ENCODE data around the gene UBE3D.

Gene UBE3D

DNA sequence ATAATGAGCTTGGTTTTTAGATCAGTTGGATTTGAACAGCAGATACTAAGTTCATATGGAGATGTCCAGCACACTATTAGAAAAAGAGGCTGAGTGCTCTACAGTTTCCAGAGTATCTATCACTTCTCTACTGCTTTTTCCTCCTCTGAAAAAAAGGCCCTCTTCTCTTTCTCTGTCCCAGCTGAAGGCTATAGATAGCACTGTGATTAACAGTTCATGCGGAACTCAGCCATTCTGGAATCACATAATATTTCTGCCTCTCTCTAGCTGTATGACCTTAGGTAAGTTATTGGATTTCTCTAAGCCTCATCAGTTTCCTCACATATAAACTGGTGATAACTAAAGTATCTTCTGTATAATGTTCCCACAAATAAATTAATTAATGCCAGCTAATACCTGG lies 184.1 kb downstream of the UBE3D start:
- Histone ChIP-seq H3K4me3 (ENCODE audit: low read length) (no peak overlapping the region), H3K27me3 (ENCODE audit: control insufficient read depth, insufficient read depth, low read length) (peaks cover 16% of the 10 kb centered on the region), H3K4me1 (ENCODE audit: control insufficient read depth, insufficient read depth, low read length) (peaks cover 20% of the 10 kb centered on the region), H3K9ac (ENCODE audit: low read depth, low read length) (no peak overlapping the region), H3K9me3 (replicated peaks; ENCODE audit: low read length) (no peaks in the 10 kb centered on the region), H3K4me2 (ENCODE audit: low read length) (no peak overlapping the region), H3K36me3 (ENCODE audit: insufficient read depth, low read length) (no peaks in the 10 kb centered on the region)

DNA sequence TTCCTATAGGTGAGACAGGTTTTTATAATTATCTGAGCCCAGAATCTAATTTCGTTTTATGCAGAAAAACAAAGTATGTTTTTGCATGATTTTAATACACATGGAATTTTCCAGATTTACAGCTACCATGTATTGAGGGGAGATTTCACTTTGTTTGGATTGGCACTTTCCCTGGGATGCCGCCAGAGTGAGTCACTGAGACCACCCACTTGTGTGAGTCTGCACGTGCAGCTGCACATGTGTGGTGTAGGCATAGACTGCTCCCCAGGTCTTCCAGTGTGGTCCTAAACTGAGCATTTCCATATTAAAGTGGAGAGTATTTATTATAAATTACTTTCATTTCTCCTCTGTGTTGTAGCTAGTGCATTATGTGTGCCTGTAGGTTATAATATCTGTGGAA lies 186.8 kb downstream of the UBE3D start:
- Histone ChIP-seq H3K27me3 (ENCODE audit: control insufficient read depth, insufficient read depth, low read length) (peaks cover 12% of the 10 kb centered on the region), H3K36me3 (ENCODE audit: insufficient read depth, low read length) (no peaks in the 10 kb centered on the region), H3K4me3 (ENCODE audit: low read length) (no peak overlapping the region), H3K4me2 (ENCODE audit: low read length) (no peak overlapping the region), H3K9ac (ENCODE audit: low read depth, low read length) (no peak overlapping the region), H3K4me1 (ENCODE audit: control insufficient read depth, insufficient read depth, low read length) (peaks cover 31% of the 10 kb centered on the region), H3K9me3 (replicated peaks; ENCODE audit: low read length) (no peaks in the 10 kb centered on the region)

DNA sequence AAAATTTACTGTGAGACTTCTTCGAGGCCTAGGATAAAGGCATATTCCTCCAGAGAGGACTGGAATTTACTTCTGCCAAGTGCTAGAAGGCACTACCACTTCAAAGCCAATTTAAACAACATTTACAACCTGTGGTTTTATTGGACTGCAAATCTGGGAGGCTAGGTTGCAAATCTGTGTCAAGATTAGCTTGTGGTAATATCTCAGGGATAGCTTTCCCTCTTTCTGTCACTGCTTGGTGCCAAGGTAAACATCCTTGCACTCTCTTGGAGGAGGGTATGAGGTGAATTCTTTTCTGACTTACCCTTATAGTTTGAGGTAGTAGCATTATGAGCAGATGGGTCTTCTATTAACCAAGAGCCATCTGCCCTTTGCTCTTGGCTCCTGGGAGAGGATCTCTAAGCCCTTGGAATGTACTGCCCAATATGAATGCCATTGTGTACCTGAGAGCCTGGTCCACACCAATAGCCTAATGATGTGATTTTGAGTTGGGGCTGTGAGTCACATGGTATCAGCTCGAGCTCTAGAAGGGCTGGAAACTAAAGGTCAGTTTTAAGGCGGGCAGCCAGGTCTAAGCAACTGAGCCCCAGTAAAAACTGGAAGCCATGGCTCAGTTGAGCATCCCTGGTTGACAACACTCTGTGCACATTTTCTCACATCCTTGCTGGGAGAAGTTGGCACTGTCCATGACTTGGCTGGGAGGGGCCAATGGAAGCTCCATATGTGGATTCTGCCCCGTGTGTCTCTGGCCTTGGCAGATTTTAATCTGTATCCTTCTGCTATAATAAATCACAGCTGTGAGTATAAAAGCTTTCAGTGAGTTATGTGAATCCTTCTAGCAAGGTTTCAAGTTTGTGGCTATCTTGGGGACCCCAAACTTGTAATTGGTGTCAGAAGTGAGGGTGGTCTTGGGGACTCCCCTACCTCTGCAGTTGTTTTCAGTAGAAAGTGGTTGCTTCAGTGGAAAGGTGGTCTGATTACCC lies 188.1 kb downstream of the UBE3D start:
- Histone ChIP-seq H3K4me3 (ENCODE audit: low read length) (no peak overlapping the region), H3K27me3 (ENCODE audit: control insufficient read depth, insufficient read depth, low read length) (peaks cover 9% of the 10 kb centered on the region), H3K9ac (ENCODE audit: low read depth, low read length) (no peak overlapping the region), H3K4me1 (ENCODE audit: control insufficient read depth, insufficient read depth, low read length) (peaks cover 31% of the 10 kb centered on the region), H3K36me3 (ENCODE audit: insufficient read depth, low read length) (no peaks in the 10 kb centered on the region), H3K9me3 (replicated peaks; ENCODE audit: low read length) (no peaks in the 10 kb centered on the region), H3K4me2 (ENCODE audit: low read length) (no peak overlapping the region)

- H3K9me3 ChIP-seq (replicated peaks; ENCODE audit: low read length): no peaks in the 10 kb centered on the region
- H3K4me3 ChIP-seq (ENCODE audit: low read length): no peak overlapping the region
- no peak overlapping the region for H3K4me2 ChIP-seq (ENCODE audit: low read length)
- no peaks in the 10 kb centered on the region for H3K36me3 ChIP-seq (ENCODE audit: insufficient read depth, low read length)
- H3K9ac ChIP-seq (ENCODE audit: low read depth, low read length): no peak overlapping the region
- peaks cover 31% of the 10 kb centered on the region for H3K4me1 ChIP-seq (ENCODE audit: control insufficient read depth, insufficient read depth, low read length)
- H3K27me3 ChIP-seq (ENCODE audit: control insufficient read depth, insufficient read depth, low read length): peaks cover 1% of the 10 kb centered on the region
Observed at GRCh38 chr6:82875573-82876185, 190.0 kb downstream of the UBE3D start.

- Histone ChIP-seq H3K4me2 (ENCODE audit: low read length) (no peak overlapping the region), H3K27me3 (ENCODE audit: control insufficient read depth, insufficient read depth, low read length) (no peaks in the 10 kb centered on the region), H3K4me3 (ENCODE audit: low read length) (no peak overlapping the region), H3K9ac (ENCODE audit: low read depth, low read length) (no peak overlapping the region), H3K9me3 (replicated peaks; ENCODE audit: low read length) (no peaks in the 10 kb centered on the region), H3K4me1 (ENCODE audit: control insufficient read depth, insufficient read depth, low read length) (peaks cover 31% of the 10 kb centered on the region), H3K36me3 (ENCODE audit: insufficient read depth, low read length) (no peaks in the 10 kb centered on the region)
Observed at GRCh38 chr6:82874867-82875266, 190.8 kb downstream of the UBE3D start.

- Histone ChIP-seq H3K9ac (ENCODE audit: low read depth, low read length) (no peak overlapping the region), H3K27me3 (ENCODE audit: control insufficient read depth, insufficient read depth, low read length) (no peaks in the 10 kb centered on the region), H3K9me3 (replicated peaks; ENCODE audit: low read length) (no peaks in the 10 kb centered on the region), H3K4me1 (ENCODE audit: control insufficient read depth, insufficient read depth, low read length) (peaks cover 18% of the 10 kb centered on the region), H3K36me3 (ENCODE audit: insufficient read depth, low read length) (no peaks in the 10 kb centered on the region), H3K4me3 (ENCODE audit: low read length) (no peak overlapping the region), H3K4me2 (ENCODE audit: low read length) (no peak overlapping the region)
Observed at GRCh38 chr6:82872185-82872584, 193.5 kb downstream of the UBE3D start.

DNA sequence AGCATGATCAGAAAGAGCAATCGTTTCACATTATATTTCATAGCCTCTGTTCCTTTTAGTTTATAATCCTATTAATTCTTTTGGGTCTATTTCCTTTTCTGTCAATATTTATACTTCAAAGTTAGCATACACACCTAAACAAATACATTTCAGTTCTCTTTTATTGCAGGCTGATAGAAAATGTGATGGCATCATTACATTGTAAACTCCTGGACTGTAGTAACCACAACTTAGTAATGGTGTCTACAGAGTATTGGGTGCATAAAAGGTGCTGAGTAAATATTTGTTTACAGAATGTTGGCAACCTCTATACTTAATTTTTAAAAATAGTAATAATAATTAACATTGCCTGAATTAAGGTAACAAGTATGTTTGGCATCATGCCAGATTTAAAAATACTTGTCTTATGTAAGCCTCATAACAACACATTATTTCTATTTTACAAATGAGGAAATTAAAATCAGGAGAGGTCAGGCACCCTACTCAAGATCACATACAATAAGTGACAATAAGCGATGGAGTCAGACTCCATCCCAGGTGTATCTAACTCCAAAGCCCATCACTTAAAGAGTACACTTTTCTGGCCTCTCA lies 195.0 kb downstream of the UBE3D start:
- Histone ChIP-seq H3K36me3 (ENCODE audit: insufficient read depth, low read length) (no peaks in the 10 kb centered on the region), H3K4me1 (ENCODE audit: control insufficient read depth, insufficient read depth, low read length) (peaks cover 3% of the 10 kb centered on the region), H3K9ac (ENCODE audit: low read depth, low read length) (no peak overlapping the region), H3K27me3 (ENCODE audit: control insufficient read depth, insufficient read depth, low read length) (no peaks in the 10 kb centered on the region), H3K4me3 (ENCODE audit: low read length) (no peak overlapping the region), H3K4me2 (ENCODE audit: low read length) (no peak overlapping the region), H3K9me3 (replicated peaks; ENCODE audit: low read length) (no peaks in the 10 kb centered on the region)

DNA sequence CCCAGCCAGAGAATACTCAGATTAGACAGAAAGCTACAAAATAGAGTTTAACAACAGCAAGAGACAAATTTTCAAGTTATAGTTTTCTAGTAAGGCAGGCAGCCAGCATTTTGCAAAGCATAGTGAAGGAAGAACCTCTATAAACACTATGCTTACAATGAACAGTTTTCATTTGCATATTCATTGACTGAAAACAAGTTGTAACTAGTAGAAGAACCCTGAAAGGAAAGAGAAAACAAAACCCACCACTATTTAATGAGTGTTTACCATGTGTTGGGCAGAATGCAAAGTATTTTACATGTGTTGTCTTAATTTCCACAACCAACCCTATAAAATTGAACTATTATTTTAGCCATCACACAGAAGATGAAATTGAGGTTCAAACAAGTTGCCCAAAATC lies 196.1 kb downstream of the UBE3D start:
- Histone ChIP-seq H3K9ac (ENCODE audit: low read depth, low read length) (no peak overlapping the region), H3K9me3 (replicated peaks; ENCODE audit: low read length) (no peaks in the 10 kb centered on the region), H3K36me3 (ENCODE audit: insufficient read depth, low read length) (no peaks in the 10 kb centered on the region), H3K4me3 (ENCODE audit: low read length) (no peak overlapping the region), H3K27me3 (ENCODE audit: control insufficient read depth, insufficient read depth, low read length) (no peaks in the 10 kb centered on the region), H3K4me1 (ENCODE audit: control insufficient read depth, insufficient read depth, low read length) (no peaks in the 10 kb centered on the region), H3K4me2 (ENCODE audit: low read length) (no peak overlapping the region)

GRCh38 chr6:82867946-82868345 lies 197.7 kb downstream of the UBE3D start:
- H3K4me2 ChIP-seq (ENCODE audit: low read length): no peak overlapping the region
- H3K9ac ChIP-seq (ENCODE audit: low read depth, low read length): no peak overlapping the region
- H3K9me3 ChIP-seq (replicated peaks; ENCODE audit: low read length): no peaks in the 10 kb centered on the region
- H3K4me3 ChIP-seq (ENCODE audit: low read length): no peak overlapping the region
- H3K4me1 ChIP-seq (ENCODE audit: control insufficient read depth, insufficient read depth, low read length): peaks cover 1% of the 10 kb centered on the region
- no peaks in the 10 kb centered on the region for H3K27me3 ChIP-seq (ENCODE audit: control insufficient read depth, insufficient read depth, low read length)
- H3K36me3 ChIP-seq (ENCODE audit: insufficient read depth, low read length): no peaks in the 10 kb centered on the region

GRCh38 chr6:82866446-82866845 lies 199.2 kb downstream of the UBE3D start:
- Histone ChIP-seq H3K27me3 (ENCODE audit: control insufficient read depth, insufficient read depth, low read length) (no peaks in the 10 kb centered on the region), H3K4me1 (ENCODE audit: control insufficient read depth, insufficient read depth, low read length) (peaks cover 5% of the 10 kb centered on the region), H3K4me3 (ENCODE audit: low read length) (no peak overlapping the region), H3K9me3 (replicated peaks; ENCODE audit: low read length) (no peaks in the 10 kb centered on the region), H3K36me3 (ENCODE audit: insufficient read depth, low read length) (no peaks in the 10 kb centered on the region), H3K9ac (ENCODE audit: low read depth, low read length) (no peak overlapping the region), H3K4me2 (ENCODE audit: low read length) (no peak overlapping the region)

DNA sequence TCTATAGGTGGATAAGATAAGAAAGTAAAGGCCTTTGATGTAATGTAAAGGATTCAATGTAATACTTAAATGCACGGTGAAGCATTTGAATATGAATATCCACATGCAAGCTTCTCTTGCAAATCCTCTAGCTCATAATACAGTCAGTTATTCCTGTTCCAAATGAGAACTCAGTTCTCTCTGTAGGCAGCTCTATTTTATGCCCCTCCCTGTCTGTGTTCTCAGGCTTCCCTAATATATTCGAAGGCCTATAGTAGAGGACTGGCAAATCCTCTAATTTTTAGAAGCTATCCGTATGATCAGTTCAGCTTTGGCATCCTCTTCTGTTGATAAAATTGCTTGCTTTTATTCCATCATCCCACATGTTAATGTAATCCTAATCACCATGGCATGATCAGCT lies 200.2 kb downstream of the UBE3D start:
- H3K4me2 ChIP-seq (ENCODE audit: low read length): no peak overlapping the region

More for the DNA sequence above, 200.2 kb downstream of the UBE3D start:
- H3K36me3 ChIP-seq (ENCODE audit: insufficient read depth, low read length): no peaks in the 10 kb centered on the region
- H3K4me1 ChIP-seq (ENCODE audit: control insufficient read depth, insufficient read depth, low read length): peaks cover 5% of the 10 kb centered on the region
- no peak overlapping the region for H3K4me3 ChIP-seq (ENCODE audit: low read length)
- no peak overlapping the region for H3K9ac ChIP-seq (ENCODE audit: low read depth, low read length)
- no peaks in the 10 kb centered on the region for H3K27me3 ChIP-seq (ENCODE audit: control insufficient read depth, insufficient read depth, low read length)
- H3K9me3 ChIP-seq (replicated peaks; ENCODE audit: low read length): no peaks in the 10 kb centered on the region

Data from skeletal muscle satellite cell (primary cell).